NCI-H524 (cell line): ENCODE results near the gene NKD1.

Experiments used
- DNase-seq, 2 experiments: peaks; one replicate each; lab custom pipeline; 2025; lab: John Stamatoyannopoulos, UW

NKD1 gene

GRCh38 chr16:50614955-50615724 lies 66.9 kb downstream of the NKD1 start:
- DNase-seq = no peak

GRCh38 chr16:50615891-50616290 lies 67.7 kb downstream of the NKD1 start:
- DNase-seq = peak in 1 of 2 experiments; percentile 48

- no peak for DNase-seq
Observed at GRCh38 chr16:50616386-50616785, 68.2 kb downstream of the NKD1 start.

GRCh38 chr16:50616883-50617645 lies 68.9 kb downstream of the NKD1 start:
- DNase-seq = peak; percentile 8 to 20

- DNase-seq = no peak
Observed at GRCh38 chr16:50617646-50618184, 69.5 kb downstream of the NKD1 start.

- no peak for DNase-seq
Observed at GRCh38 chr16:50618238-50618918, 70.2 kb downstream of the NKD1 start.

GRCh38 chr16:50619702-50620491 lies 71.7 kb downstream of the NKD1 start:
- no peak for DNase-seq

- no peak for DNase-seq
Observed at GRCh38 chr16:50620646-50621451, 72.7 kb downstream of the NKD1 start.

GRCh38 chr16:50621452-50621792 lies 73.2 kb downstream of the NKD1 start:
- no peak for DNase-seq

GRCh38 chr16:50622029-50622428 lies 73.8 kb downstream of the NKD1 start:
- DNase-seq = no peak

- DNase-seq = no peak
Observed at GRCh38 chr16:50622643-50623369, 74.6 kb downstream of the NKD1 start.

- DNase-seq = no peak
Observed at GRCh38 chr16:50624449-50624970, 76.3 kb downstream of the NKD1 start.

GRCh38 chr16:50625374-50625773 lies 77.2 kb downstream of the NKD1 start:
- DNase-seq = no peak

GRCh38 chr16:50626868-50627267 lies 78.7 kb downstream of the NKD1 start:
- DNase-seq = no peak

GRCh38 chr16:50627419-50627818 lies 79.2 kb downstream of the NKD1 start:
- DNase-seq = peak; percentile 88 to 91

GRCh38 chr16:50628156-50628802 lies 80.1 kb downstream of the NKD1 start:
- no peak for DNase-seq

GRCh38 chr16:50629334-50629733 lies 81.1 kb downstream of the NKD1 start:
- no peak for DNase-seq

- no peak for DNase-seq
Observed at GRCh38 chr16:50630394-50631020, 82.3 kb downstream of the NKD1 start.
